Measurements from ENCODE around the gene TMEM151B. TPM values are rescaled to one million over a fixed set of nuclear protein-coding genes. Genes with fewer than 3 reads are reported as not detected.

The TMEM151B gene
- total RNA-seq, 2 experiments from 2014 or later: 0.09 TPM; not detected in 1

DNA sequence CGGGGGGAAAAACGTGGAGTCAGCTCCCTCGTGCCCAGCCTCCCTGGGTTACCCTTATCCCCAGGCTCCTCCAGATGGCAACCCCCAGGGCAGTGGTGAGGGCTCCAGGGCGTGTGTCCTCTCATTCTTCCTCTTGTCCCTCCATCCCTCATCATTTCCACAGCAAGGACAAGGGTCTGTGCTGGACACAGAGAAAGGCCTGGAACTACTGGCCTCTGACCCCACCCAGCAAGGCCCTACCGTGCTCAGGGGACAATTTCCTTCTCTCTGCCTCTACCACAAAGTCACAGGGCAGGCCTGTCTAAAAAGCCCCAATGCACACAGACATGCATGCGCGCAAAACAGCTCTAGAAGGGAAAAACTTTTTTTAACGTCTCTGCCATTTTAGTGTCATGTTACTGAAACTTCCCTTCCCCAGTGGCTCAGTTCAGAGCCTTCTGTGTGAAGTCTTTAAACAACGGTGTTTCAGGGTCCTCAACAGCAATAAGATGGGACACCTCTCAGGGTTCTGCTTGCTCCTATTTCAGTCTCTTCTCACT is 11.9 kb upstream of the TMEM151B start:
- Mint-ChIP-seq H3K27ac (peak overlapping the region; percentile 89), H3K36me3 (ENCODE audit: low read depth) (peaks cover 48% of the 10 kb centered on the region), H3K27me3 (no peaks in the 10 kb centered on the region), H3K9me3 (ENCODE audit: low read depth) (no peaks in the 10 kb centered on the region), H3K4me1 (peaks cover 59% of the 10 kb centered on the region), H3K4me3 (peak overlapping the region; percentile 83)
- intact Hi-C loops (cut with DNase I, micrococcal nuclease): no loop called here
- no peak for DNase-seq
- POLR2A ChIA-PET: interaction anchor here (4.3 kb wide), 1 partner anchor 11 kb away, joined by 70 read pairs; the partner anchor contains the start of gene HSP90AB1
- CTCF ChIA-PET: no interaction called here
- no peak for ATAC-seq

DNA sequence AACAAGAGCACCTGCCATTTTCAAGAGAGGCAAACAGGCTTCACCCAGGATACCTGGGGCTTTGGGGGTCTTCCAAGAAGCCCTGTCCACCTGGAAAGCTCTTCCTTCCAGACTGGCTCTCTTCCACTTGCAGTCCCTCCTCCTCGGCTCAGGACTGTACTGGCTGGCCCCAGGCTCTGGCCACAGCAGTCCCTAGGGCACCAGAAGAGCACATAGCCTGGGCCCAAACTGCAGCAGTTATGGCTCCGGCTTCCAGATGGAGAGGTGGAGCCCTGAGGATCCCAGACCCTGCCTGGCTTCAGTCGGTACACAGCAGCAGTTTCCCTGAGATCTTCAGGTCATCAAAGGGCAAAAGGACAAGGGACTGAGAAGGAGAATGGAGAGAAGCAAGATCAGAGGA is 11.3 kb upstream of the TMEM151B start:
- DNase-seq (no peak), ATAC-seq (no peak)
- Mint-ChIP-seq H3K9me3 (ENCODE audit: low read depth) (no peaks in the 10 kb centered on the region), H3K36me3 (ENCODE audit: low read depth) (peaks cover 45% of the 10 kb centered on the region), H3K4me1 (peaks cover 58% of the 10 kb centered on the region), H3K27me3 (no peaks in the 10 kb centered on the region), H3K27ac (peak overlapping the region; percentile 89), H3K4me3 (no peak overlapping the region)
- ChIA-PET CTCF (no interaction called here), POLR2A (interaction anchor here (4.3 kb wide), 1 partner anchor 12 kb away, joined by 70 read pairs; the partner anchor contains the start of gene HSP90AB1)
- intact Hi-C loops (cut with DNase I, micrococcal nuclease): no loop called here

DNA sequence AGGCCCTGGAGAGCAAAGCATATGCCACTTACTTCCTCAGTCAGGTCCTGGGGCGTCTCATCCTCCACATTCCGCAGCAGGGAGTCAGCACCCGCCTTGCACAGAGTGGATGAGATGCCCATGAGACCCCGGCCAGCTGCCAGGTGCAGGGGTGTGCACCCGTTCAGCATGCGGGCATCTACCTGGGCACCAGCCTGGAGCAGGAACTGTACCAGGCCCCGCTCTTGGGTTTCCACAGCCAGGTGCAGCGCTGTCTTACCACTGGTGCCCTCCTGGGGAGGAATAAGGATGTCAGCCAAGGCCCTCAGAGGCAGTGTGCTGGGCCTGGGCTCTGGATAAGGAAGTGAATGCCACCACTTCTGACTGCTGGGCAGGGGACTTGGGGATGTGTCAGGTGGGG is 10.2 kb upstream of the TMEM151B start:
- intact Hi-C loops (cut with DNase I, micrococcal nuclease): no loop called here
- POLR2A ChIA-PET: no interaction called here
- CTCF ChIA-PET: no interaction called here
- Mint-ChIP-seq H3K27ac (no peak overlapping the region), H3K4me3 (no peak overlapping the region), H3K27me3 (no peaks in the 10 kb centered on the region), H3K36me3 (ENCODE audit: low read depth) (peaks cover 38% of the 10 kb centered on the region), H3K9me3 (ENCODE audit: low read depth) (no peaks in the 10 kb centered on the region), H3K4me1 (peaks cover 55% of the 10 kb centered on the region)
- ATAC-seq: no peak
- no peak for DNase-seq

DNA sequence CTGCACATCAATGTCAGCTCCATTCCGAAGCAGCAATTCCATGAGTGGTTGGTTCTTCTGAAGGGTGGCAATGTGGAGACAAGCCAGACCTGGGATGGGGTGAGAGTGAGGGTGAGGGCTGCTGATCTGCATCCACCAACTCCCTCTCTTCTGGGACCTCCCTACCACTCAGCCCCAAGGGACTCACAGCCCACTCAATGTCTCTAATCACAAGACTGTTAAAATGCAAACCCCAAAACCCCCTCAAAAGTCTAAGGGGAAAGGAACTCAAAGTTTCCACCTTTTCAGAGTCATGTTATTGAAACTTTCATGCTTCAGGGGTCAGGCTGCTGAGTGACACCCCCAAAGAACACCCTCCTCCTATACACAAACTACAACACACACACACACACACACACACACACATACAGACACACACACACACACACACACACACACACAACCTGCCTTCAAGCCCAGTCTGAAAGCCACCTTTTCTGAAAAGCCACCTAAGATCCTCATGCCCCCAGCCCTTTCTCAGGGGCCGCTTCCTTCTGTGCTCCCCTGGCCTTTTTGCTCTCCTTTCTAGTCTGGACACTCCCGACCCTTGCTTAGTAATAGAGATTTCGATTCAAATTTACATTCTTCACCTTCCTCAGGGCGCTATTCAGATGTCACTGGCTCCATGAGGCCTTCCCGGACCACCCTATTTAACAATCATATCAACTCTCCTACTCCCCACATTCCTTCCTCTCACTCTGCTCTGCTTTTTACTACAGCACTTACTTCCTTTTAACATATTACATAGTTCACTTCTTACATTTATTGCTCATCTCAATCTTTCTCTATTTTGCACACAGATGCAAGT is 9.6 kb upstream of the TMEM151B start:
- Mint-ChIP-seq H3K4me1 (peaks cover 48% of the 10 kb centered on the region), H3K36me3 (ENCODE audit: low read depth) (peaks cover 37% of the 10 kb centered on the region), H3K27me3 (no peaks in the 10 kb centered on the region), H3K27ac (peak overlapping the region; percentile 5), H3K9me3 (ENCODE audit: low read depth) (no peaks in the 10 kb centered on the region), H3K4me3 (no peak overlapping the region)
- no peak for ATAC-seq
- ChIA-PET CTCF (interaction anchor here (1.7 kb wide), 1 partner anchor 38 kb away, joined by 5 read pairs; the partner anchor contains the start of gene SLC29A1), POLR2A (no interaction called here)
- DNase-seq: no peak
- intact Hi-C loops (cut with DNase I, micrococcal nuclease): no loop called here

DNA sequence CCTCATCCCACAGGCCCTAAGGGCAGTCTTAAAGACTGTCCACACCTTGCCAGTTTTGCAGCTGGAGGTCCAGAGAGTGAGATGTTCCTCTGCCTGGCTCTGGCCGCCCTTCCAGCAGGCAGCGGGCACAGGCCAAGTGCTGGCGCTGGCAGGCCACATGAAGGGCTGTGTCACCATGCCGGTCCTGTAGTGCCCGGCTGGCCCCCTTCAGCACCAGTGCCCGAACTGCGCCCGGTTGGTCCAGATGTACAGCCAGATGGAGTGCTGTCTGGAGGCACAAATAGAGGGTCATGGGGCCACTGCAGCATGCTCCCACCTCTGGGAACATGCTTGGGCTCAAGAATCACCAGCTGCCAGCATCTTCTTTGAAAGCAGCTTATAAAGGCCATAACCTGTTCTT is 8.7 kb upstream of the TMEM151B start:
- POLR2A ChIA-PET: interaction anchor here (2.4 kb wide), 1 partner anchor 14 kb away, joined by 12 read pairs; the partner anchor contains the start of gene HSP90AB1
- Mint-ChIP-seq H3K36me3 (ENCODE audit: low read depth) (peaks cover 35% of the 10 kb centered on the region), H3K9me3 (ENCODE audit: low read depth) (no peaks in the 10 kb centered on the region), H3K4me3 (no peak overlapping the region), H3K27me3 (no peaks in the 10 kb centered on the region), H3K27ac (no peak overlapping the region), H3K4me1 (peaks cover 46% of the 10 kb centered on the region)
- no peak for ATAC-seq
- CTCF ChIA-PET: interaction anchor here (1.1 to 2.0 kb wide), 6 partner anchors 8 to 110 kb away, joined by 3 to 9 read pairs (median 4); partner anchors contain the start of genes AARS2, HSP90AB1 and SLC29A1
- no peak for DNase-seq
- intact Hi-C loops (cut with DNase I, micrococcal nuclease): no loop called here

DNA sequence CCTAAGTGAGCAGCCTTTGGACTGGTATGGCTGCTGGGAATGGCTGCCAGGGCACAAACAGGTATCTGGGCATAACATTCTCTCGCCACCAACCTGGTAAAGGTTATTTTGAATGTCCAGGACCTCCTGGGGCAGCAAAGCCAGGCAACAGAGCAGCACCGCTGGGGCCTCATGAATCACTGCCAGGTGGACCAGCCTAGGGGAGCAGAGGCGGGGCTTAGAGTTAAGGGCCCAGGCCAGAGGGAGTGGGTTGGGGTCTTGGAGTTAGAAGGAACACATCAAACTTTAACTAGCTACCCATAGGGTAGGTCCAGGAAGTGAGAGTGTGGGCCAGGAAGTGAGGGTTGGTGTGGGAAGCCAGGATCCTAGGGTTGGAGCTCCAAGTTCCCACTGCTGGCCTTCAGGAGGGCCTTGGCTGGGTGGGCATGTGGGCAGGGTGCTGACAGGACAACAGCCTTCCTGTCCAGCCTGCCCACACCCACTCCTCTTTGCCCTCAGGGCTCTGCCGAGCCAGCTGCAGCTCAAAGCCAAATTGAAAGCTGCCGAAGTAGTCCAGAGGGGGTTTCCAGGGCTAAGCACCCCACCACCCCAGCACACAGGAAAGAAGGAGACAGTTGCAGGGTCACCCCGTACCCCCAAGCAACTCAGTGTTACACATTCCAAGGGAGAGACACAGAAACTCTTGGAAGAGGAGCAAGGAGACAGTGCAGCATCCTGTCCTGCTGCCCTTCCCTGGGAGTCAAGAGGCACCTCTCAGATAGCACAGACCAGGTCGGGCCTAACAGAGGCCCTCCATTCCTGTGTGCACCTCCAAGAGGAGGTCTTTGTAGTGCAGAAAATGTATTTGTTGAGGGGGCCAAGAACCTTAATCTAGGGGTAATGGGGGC is 7.5 kb upstream of the TMEM151B start:
- ATAC-seq (no peak), DNase-seq (no peak)
- Mint-ChIP-seq H3K4me1 (peaks cover 50% of the 10 kb centered on the region), H3K27ac (peak overlapping the region; percentile 93), H3K4me3 (peak overlapping the region; percentile 88), H3K36me3 (ENCODE audit: low read depth) (peaks cover 33% of the 10 kb centered on the region), H3K9me3 (ENCODE audit: low read depth) (no peaks in the 10 kb centered on the region), H3K27me3 (no peaks in the 10 kb centered on the region)
- intact Hi-C loops (cut with DNase I, micrococcal nuclease): no loop called here
- ChIA-PET CTCF (interaction anchor here (0.9 to 2.0 kb wide), 8 partner anchors 9 to 111 kb away, joined by 3 to 9 read pairs (median 3); partner anchors contain the start of genes AARS2, HSP90AB1 and SLC29A1), POLR2A (interaction anchor here (1.5 to 2.4 kb wide), 2 partner anchors 9 to 16 kb away, joined by 7 to 12 read pairs; partner anchors contain the start of gene HSP90AB1)

DNA sequence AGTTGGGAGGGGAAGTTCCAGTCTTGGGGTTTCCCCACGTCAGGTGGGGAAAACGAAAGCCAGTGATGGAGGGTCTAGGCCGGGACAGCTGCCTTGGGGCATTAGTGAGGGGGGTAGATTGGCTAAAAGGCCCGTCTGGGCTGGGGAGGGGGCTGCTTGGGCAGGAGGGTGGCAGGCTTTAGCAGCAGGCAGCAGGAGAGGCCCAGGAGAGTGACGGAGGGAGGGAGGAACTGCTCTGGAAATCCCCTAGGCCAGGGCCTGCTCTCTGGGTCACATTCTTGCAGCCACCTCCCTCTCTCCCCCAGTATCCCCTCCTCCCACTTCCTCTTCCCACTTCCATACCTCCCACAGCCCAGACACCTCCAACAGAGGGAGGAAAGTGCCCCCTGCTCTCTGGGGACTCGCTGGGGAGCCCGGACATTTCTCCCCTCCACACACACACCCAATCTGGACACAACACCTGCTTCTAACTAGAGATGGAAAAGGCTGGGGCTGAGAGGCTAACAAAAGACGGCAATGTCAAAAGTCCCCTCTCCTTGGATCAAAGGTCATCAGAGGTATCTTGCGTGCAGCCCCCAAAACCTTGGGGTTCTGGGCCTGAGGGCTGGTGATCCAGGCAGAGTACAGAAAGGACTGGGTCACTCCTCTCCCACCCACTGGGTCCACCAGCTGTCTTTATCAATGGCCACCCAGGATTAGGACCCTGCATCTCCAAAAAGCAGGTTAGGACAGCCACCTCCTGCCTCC is 6.7 kb upstream of the TMEM151B start:
- ATAC-seq (peak; percentile 33), DNase-seq (peak; percentile 67)
- H3K4me1 Mint-ChIP-seq: peaks cover 45% of the 10 kb centered on the region
- no peaks in the 10 kb centered on the region for H3K9me3 Mint-ChIP-seq (ENCODE audit: low read depth)
- H3K27ac Mint-ChIP-seq: peak overlapping the region; percentile 93
- ChIA-PET POLR2A (interaction anchor here (1.4 to 2.4 kb wide), 3 partner anchors 9 to 16 kb away, joined by 5 to 12 read pairs (median 7); partner anchors contain the start of gene HSP90AB1), CTCF (interaction anchor here (0.8 to 2.5 kb wide), 9 partner anchors 7 to 167 kb away, joined by 3 to 9 read pairs (median 5); no protein-coding TSS in a partner anchor)
- peak overlapping the region; percentile 88 for H3K4me3 Mint-ChIP-seq
- intact Hi-C loops (cut with DNase I, micrococcal nuclease): loop anchor here (2.0 kb wide), 4 partner anchors 39 to 167 kb away; partner anchors contain the start of genes MRPL14 (in 1 of the 2) and TMEM63B (in 1 of the 2)
- peaks cover 26% of the 10 kb centered on the region for H3K36me3 Mint-ChIP-seq (ENCODE audit: low read depth)
- H3K27me3 Mint-ChIP-seq: no peaks in the 10 kb centered on the region

DNA sequence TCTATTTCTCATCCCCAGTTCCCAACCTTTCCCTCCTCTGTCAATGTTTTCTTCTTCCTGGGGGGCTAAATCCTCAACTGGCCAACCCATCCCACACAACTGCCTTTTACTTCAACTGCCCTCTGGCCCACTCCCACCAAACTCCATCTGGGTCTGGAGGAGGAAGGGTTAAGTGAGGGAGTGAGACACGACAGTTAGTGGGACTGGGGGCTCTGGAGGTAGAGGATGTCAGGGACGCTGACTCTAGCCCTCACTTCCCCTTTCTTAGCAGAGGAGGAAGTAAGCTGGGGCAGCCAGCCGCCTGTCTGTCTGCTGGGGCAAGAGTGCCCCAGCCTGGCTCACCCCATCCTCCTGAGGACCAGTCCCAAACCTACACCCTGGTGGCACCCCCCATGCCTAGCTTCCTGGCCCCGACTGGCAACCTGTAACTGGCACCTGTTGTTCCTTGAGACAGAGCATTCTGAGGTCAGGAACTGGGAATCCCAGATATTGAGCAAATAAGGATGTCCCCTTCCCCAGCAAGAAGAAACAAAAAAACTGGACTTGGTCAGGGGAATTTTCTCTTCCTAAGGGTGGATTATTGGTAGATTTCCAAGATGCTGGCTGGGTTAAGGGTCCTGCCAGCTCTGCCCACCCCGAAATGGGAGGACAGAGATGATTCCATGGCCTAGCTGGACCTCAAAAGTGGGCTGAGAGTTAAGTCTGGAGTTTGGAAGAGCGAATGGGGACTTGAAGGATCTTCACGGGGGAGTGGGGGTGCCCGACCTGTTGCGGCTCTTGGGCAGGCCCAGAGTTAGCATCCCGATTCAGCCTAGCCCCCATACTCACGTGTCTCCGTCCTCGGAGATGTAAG is 5.9 kb upstream of the TMEM151B start:
- POLR2A ChIA-PET: interaction anchor here (1.4 kb wide), 2 partner anchors 15 to 17 kb away, joined by 5 to 11 read pairs; partner anchors contain the start of gene HSP90AB1
- DNase-seq (peak; percentile 67), ATAC-seq (peak; percentile 39)
- H3K27ac Mint-ChIP-seq: peak overlapping the region; percentile 93
- intact Hi-C loops (cut with DNase I, micrococcal nuclease): loop anchor here (1.0 to 5.0 kb wide), 15 partner anchors 7 to 193 kb away; partner anchors contain the start of genes AARS2 (in 2 of the 2), MRPL14 (in 2 of the 2), SLC35B2 (in 2 of the 2) and TMEM63B (in 2 of the 2)
- CTCF ChIA-PET: interaction anchor here (0.6 to 5.2 kb wide), 13 partner anchors 8 to 168 kb away, joined by 3 to 38 read pairs (median 5); partner anchors contain the start of gene AARS2
- peaks cover 21% of the 10 kb centered on the region for H3K36me3 Mint-ChIP-seq (ENCODE audit: low read depth)
- H3K4me3 Mint-ChIP-seq: peak overlapping the region; percentile 88
- no peaks in the 10 kb centered on the region for H3K9me3 Mint-ChIP-seq (ENCODE audit: low read depth)
- peaks cover 50% of the 10 kb centered on the region for H3K4me1 Mint-ChIP-seq
- H3K27me3 Mint-ChIP-seq: peaks cover 6% of the 10 kb centered on the region

DNA sequence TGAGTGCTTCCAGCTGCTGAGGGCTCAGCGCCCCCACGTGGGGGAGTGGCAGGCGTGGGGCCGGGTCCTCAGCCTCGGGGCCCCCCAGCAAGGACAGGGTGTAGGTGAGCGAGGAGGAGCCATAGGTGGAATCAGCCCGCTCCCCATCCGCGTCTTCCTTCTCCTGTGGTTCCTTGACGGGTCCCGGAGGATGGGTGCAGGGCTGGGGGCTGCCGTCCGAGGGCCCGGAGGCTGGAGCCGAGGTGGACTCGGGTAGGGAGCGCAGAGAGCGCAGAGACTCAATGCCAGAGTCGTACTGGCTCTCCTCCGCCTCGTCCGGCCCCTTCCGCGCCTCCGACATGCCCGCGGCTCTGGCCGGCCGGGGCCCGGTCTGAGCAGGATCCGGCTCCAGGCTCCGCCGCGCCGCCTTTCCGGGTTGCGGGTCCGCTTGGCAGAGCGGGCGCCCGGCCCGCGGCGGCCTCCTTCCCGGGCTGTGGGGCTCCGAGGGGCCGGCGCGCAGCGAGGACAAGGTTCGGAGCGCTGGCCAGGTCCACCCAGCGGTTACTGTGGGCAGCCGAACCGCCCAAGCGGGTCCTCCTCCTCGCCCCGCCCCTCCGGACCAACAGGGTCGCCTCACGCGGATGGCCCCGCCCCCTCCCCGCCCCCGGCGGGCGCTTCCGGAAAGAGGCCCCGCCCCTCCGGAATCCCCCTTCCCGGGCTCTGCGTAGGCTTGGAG is 5.1 kb upstream of the TMEM151B start, which contains the start of gene NFKBIE:
Gene NFKBIE (minus strand): TSS at position 545 of the 715 bp plus-strand sequence. CDS start 205 bp downstream, at position 340.
- H3K27me3 Mint-ChIP-seq: peaks cover 14% of the 10 kb centered on the region

More for the DNA sequence above, 5.1 kb upstream of the TMEM151B start, which contains the start of gene NFKBIE:
- ATAC-seq (peak; percentile 52), DNase-seq (peak; percentile 97)
- H3K36me3 Mint-ChIP-seq (ENCODE audit: low read depth): peaks cover 21% of the 10 kb centered on the region
- H3K27ac Mint-ChIP-seq: peak within 1 kb of the TSS; percentile 93
- H3K4me3 Mint-ChIP-seq: peak within 1 kb of the TSS; percentile 88
- H3K4me1 Mint-ChIP-seq: peaks cover 58% of the 10 kb centered on the region
- ChIA-PET POLR2A (interaction anchor here (1.4 kb wide), 2 partner anchors 16 to 18 kb away, joined by 5 to 11 read pairs; partner anchors contain the start of gene HSP90AB1), CTCF (interaction anchor here (1.1 to 5.2 kb wide), 8 partner anchors 9 to 169 kb away, joined by 4 to 38 read pairs (median 6); partner anchors contain the start of gene AARS2)
- H3K9me3 Mint-ChIP-seq (ENCODE audit: low read depth): no peaks in the 10 kb centered on the region
- intact Hi-C loops (cut with DNase I, micrococcal nuclease): loop anchor here (1.0 to 5.0 kb wide), 15 partner anchors 8 to 192 kb away; partner anchors contain the start of genes AARS2 (in 2 of the 2), MRPL14 (in 2 of the 2), SLC35B2 (in 2 of the 2) and TMEM63B (in 2 of the 2)
